K562 (cell line): ENCODE measurements around the gene TNFSF13B. TPM values are rescaled to one million over a fixed set of nuclear protein-coding genes. Genes with fewer than 3 reads are reported as not detected.
A peak's percentile ranks its signal among the peaks of the same experiment; 100 is the strongest.

Experiments
- ATAC-seq: fragments of 200-7000 bp; cut with Tn5 transposase; 3 replicates; pipeline ENCODE4 v1.9.1; 2020; ENCODE audit warnings: moderate library complexity
- BruUV-seq: library from RNA; stranded (reverse); fragments of 400-500 nt; replicated peaks from 2 replicates; lab custom pipeline; 2021; lab: Mats Ljungman, UMichigan
- CTCF ChIA-PET: fragments of 300-600 bp; formaldehyde crosslinking; extraction: SDS; loops from one replicate; lab custom pipeline; 2021; ENCODE audit warnings: low intra/inter-chr PET ratio; lab: Yijun Ruan, JAX
- POLR2A ChIA-PET: fragments of 300-600, 350-650 bp; sonication (Branson Sonifier 250); formaldehyde crosslinking; extraction: SDS; loops from one replicate; lab custom pipeline; 2021; ENCODE audit warnings: antibody characterized with exemption, inconsistent platforms; lab: Yijun Ruan, JAX
- DNase-seq, 4 experiments: peaks; one replicate each; pipeline versions ENCODE4 v3.0.0 to v3.0.0-alpha.2; 2011 to 2018; ENCODE audit warnings: low spot score in 3 of 4, mixed read lengths in 3 of 4; ENCODE audit errors: extremely low read depth in 1 of 4
- FAIRE-seq: peaks from 2 replicates; lab custom pipeline; 2011; peaks lifted over from hg19 to GRCh38; lab: Jason Lieb, UNC
- H2AFZ ChIP-seq: 2 replicates; pipeline ENCODE4 v1.6.0; 2011; ENCODE audit warnings: low read depth, low read length, control low read depth, inconsistent platforms
- H3K27ac ChIP-seq: fragments of 200-600 bp; 3 replicates; pipeline ENCODE4 v1.8.0; 2011; ENCODE audit warnings: low read depth, mild to moderate bottlenecking, control low read depth, inconsistent platforms, low read length, moderate library complexity, mixed read lengths; ENCODE audit errors: extremely low read depth
- H3K27me3 ChIP-seq, 2 experiments: fragments of 300-600 bp in 1 of 2; 2 replicates in 1 of 2; 3 replicates in 1 of 2; pipeline versions ENCODE4 v1.6.0 to v1.8.0; 2011; ENCODE audit warnings: inconsistent platforms in 2 of 2, low read length in 2 of 2, mild to moderate bottlenecking in 1 of 2, mixed read lengths in 1 of 2, moderate library complexity in 1 of 2; ENCODE audit not compliant: control insufficient read depth in 2 of 2, insufficient read depth in 2 of 2
- H3K36me3 ChIP-seq: fragments of 300-600 bp; 3 replicates; pipeline ENCODE4 v1.8.0; 2011; ENCODE audit warnings: mild to moderate bottlenecking, low read length, inconsistent platforms; ENCODE audit not compliant: control insufficient read depth, insufficient read depth
- H3K4me1 ChIP-seq, 2 experiments: fragments of 200-600 bp in 1 of 2; replicated peaks in 1 of 2; 2 replicates in 1 of 2; 3 replicates in 1 of 2; pipeline versions ENCODE4 v1.5.1 to v1.8.0; 2011; ENCODE audit warnings: inconsistent platforms in 2 of 2, low read length in 2 of 2, mild to moderate bottlenecking in 1 of 2, mixed read lengths in 1 of 2, moderate library complexity in 1 of 2; ENCODE audit not compliant: control insufficient read depth in 2 of 2, insufficient read depth in 2 of 2
- H3K4me2 ChIP-seq: 2 replicates; pipeline ENCODE4 v1.6.1; 2011; ENCODE audit warnings: low read length, control low read depth, inconsistent platforms, mixed read lengths; ENCODE audit not compliant: insufficient read depth
- H3K4me3 ChIP-seq: fragments of 200-600 bp; sonication (generic), shearing (Covaris generic); 2 replicates; pipeline ENCODE4 v1.5.1; 2016; ENCODE audit warnings: control low read depth, inconsistent platforms
- H3K79me2 ChIP-seq: fragments of 200-600 bp; 3 replicates; pipeline ENCODE4 v1.8.0; 2011; ENCODE audit warnings: low read length, inconsistent platforms; ENCODE audit not compliant: control insufficient read depth, insufficient read depth
- H3K9ac ChIP-seq, 2 experiments: 2 replicates each; pipeline versions ENCODE4 v1.6.0 to v1.6.1; 2011; ENCODE audit warnings: low read depth in 2 of 2, low read length in 2 of 2, control low read depth in 1 of 2, inconsistent platforms in 1 of 2, mild to moderate bottlenecking in 1 of 2, mixed read lengths in 1 of 2; ENCODE audit not compliant: insufficient read depth in 1 of 2
- H3K9me1 ChIP-seq: one replicate; pipeline ENCODE4 v1.6.0; 2011; ENCODE audit warnings: inconsistent platforms, mild to moderate bottlenecking, low read length, moderate library complexity; ENCODE audit not compliant: control insufficient read depth, insufficient read depth
- H3K9me3 ChIP-seq: replicated peaks from 2 replicates; pipeline ENCODE4 v1.5.1; 2011; ENCODE audit warnings: low read depth, low read length, inconsistent platforms; ENCODE audit not compliant: control insufficient read depth, insufficient read depth
- H4K20me1 ChIP-seq: replicated peaks from 2 replicates; pipeline ENCODE4 v1.6.1; 2011; ENCODE audit warnings: low read length, inconsistent platforms, mixed read lengths; ENCODE audit not compliant: control insufficient read depth, insufficient read depth
- CEBPG ChIP-seq, 3 experiments: fragments of 200-800 bp in 1 of 3; sonication (Bioruptor generic) in 1 of 3; sonication (generic) in 1 of 3; formaldehyde crosslinking in 1 of 3; IDR thresholded peaks in 2 of 3; conservative IDR thresholded peaks in 1 of 3; 2 replicates each; pipeline versions ENCODE4 v1.6.1 to v1.8.0; 2016 to 2022; ENCODE audit warnings: missing compliant biosample characterization in 2 of 3, missing genetic modification characterization in 2 of 3, mild to moderate bottlenecking in 1 of 3, missing genetic modification reagents in 1 of 3
- CHD2 ChIP-seq: IDR thresholded peaks from 2 replicates; pipeline ENCODE4 v1.6.1; 2011; ENCODE audit warnings: low read depth, low read length
- DEAF1 ChIP-seq: fragments of 450-650 bp; formaldehyde crosslinking; IDR thresholded peaks from 2 replicates; pipeline ENCODE4 v1.4.0; 2020; ENCODE audit warnings: mild to moderate bottlenecking, moderate library complexity
- DMBX1 ChIP-seq: fragments of 250-450 bp; sonication (Bioruptor Pico); IDR thresholded peaks from 2 replicates; pipeline ENCODE4 v1.8.0; 2022; ENCODE audit warnings: inconsistent platforms, mild to moderate bottlenecking, moderate library complexity, borderline replicate concordance
- ILK ChIP-seq: fragments of 450-650 bp; IDR thresholded peaks from 2 replicates; pipeline ENCODE4 v1.6.1; 2016; ENCODE audit warnings: missing genetic modification characterization, low read depth, mild to moderate bottlenecking, missing compliant biosample characterization, moderate library complexity, borderline replicate concordance
- IRF2 ChIP-seq: sonication (generic); formaldehyde crosslinking; IDR thresholded peaks from 2 replicates; pipeline ENCODE4 v1.8.1; 2022; ENCODE audit warnings: mild to moderate bottlenecking, missing genetic modification reagents
- KDM5B ChIP-seq: fragments of 200-600 bp; sonication (generic); IDR thresholded peaks from 2 replicates; pipeline ENCODE4 v1.6.1; 2012; ENCODE audit warnings: low read depth, mild to moderate bottlenecking, moderate library complexity, low read length, control low read depth, inconsistent platforms; ENCODE audit not compliant: insufficient replicate concordance
- MBD2 ChIP-seq: sonication (generic); IDR thresholded peaks from 2 replicates; pipeline ENCODE4 v1.6.1; 2016; ENCODE audit warnings: low read depth, borderline replicate concordance
- MEIS2 ChIP-seq: fragments of 450-650 bp; IDR thresholded peaks from 2 replicates; pipeline ENCODE4 v1.6.1; 2014; ENCODE audit warnings: mild to moderate bottlenecking; ENCODE audit not compliant: partially characterized antibody
- NEUROD1 ChIP-seq: fragments of 150-350 bp; IDR thresholded peaks from 2 replicates; pipeline ENCODE4 v1.6.1; 2014; ENCODE audit warnings: borderline replicate concordance, low read length, low read depth; ENCODE audit not compliant: partially characterized antibody
- PTRF ChIP-seq: fragments of 450-650 bp; IDR thresholded peaks from 2 replicates; pipeline ENCODE4 v1.6.1; 2016; ENCODE audit warnings: mild to moderate bottlenecking, missing genetic modification characterization, missing compliant biosample characterization
- TEAD1 ChIP-seq, 2 experiments: fragments of 450-650 bp in 1 of 2; sonication (generic) in 1 of 2; formaldehyde crosslinking; IDR thresholded peaks; 2 replicates each; pipeline versions ENCODE4 v1.4.0 to v1.8.0; 2020 to 2022; ENCODE audit warnings: mild to moderate bottlenecking in 2 of 2, missing genetic modification reagents in 1 of 2
- ZNF143 ChIP-seq: sonication (generic); formaldehyde crosslinking; IDR thresholded peaks from 2 replicates; pipeline ENCODE4 v1.9.0; 2022; ENCODE audit warnings: mild to moderate bottlenecking, missing genetic modification reagents
- ZNF316 ChIP-seq: fragments of 450-650 bp; IDR thresholded peaks from 2 replicates; pipeline ENCODE4 v1.6.1; 2016
- ZNF583 ChIP-seq: fragments of 250-450 bp; sonication (Bioruptor Pico); IDR thresholded peaks from 2 replicates; pipeline ENCODE4 v1.4.0; 2020
- WGBS: fragments of 100-300 bp; shearing (Covaris generic); methylation state at CpG from one replicate; pipeline ENCODE4 v1.1.6; 2016; ENCODE audit warnings: low coverage, mixed read lengths; ENCODE audit not compliant: insufficient coverage; ENCODE audit errors: missing lambda C conversion rate; 5-methylcytosine and 5-hydroxymethylcytosine counted together
- in situ Hi-C: fragments of 300-500 bp; cut with MboI; formaldehyde crosslinking; loops from 4 replicates; pipeline ENCODE4 v1.15.0; 2018; ENCODE audit warnings: inconsistent platforms, mixed read lengths
- intact Hi-C: fragments of 100-400 bp; cut with micrococcal nuclease; formaldehyde crosslinking; loops from 2 replicates; pipeline ENCODE4 v1.14.2; 2022
- polyA plus RNA-seq, 8 experiments: library from polyadenylated mRNA; depleted of rRNA in 4 of 8; stranded (reverse) in 5 of 8; unstranded in 3 of 8; fragments of >200 nt; fragmentation: Nextera tagmentation in 2 of 8; fragmentation: Illumina TruSeq in 1 of 8; extraction: Ambion mirVana in 2 of 8; extraction: Trizol in 1 of 8; gene quantifications; 2 replicates each; pipeline versions ENCODE4 v1.2.1 to v1.2.3, GENCODE V29; 2011 to 2014; ENCODE audit warnings: inconsistent platforms in 1 of 8, missing spikeins in 1 of 8
- total RNA-seq, 7 experiments: library from RNA; depleted of rRNA in 6 of 7; stranded (reverse); fragments of >200 nt in 6 of 7; fragmentation: Illumina TruSeq in 2 of 7; extraction: Trizol in 2 of 7; gene quantifications; 2 replicates each; pipeline versions ENCODE4 v1.2.1 to v1.2.3, GENCODE V29; 2011 to 2021; ENCODE audit warnings: low replicate concordance in 1 of 7
- TF ChIP-seq, protein P1 (sequence below): fragments of 250-450 bp; sonication (Bioruptor Pico); IDR thresholded peaks from 2 replicates; pipeline ENCODE4 v1.5.0; 2021; ENCODE audit warnings: mild to moderate bottlenecking, moderate library complexity

The TNFSF13B gene
- total and polyA plus RNA-seq, 9 of the 15 experiments (the other 6 are each of a cell fraction or from before 2014, with no cell fraction given) = 1.1 to 2.1 (median 1.5) TPM

- H4K20me1 ChIP-seq = no peaks in the 10 kb centered on the region
- 25% methylated on average over 5 of the region's 6 CpGs for WGBS
- H3K4me3 ChIP-seq = no peak overlapping the region
- in situ Hi-C loops (no loop called here), intact Hi-C loops (no loop called here)
- no peaks in the 10 kb centered on the region for H3K9me1 ChIP-seq
- DNase-seq (no peak), FAIRE-seq (no peak), ATAC-seq (no peak)
- H3K9ac ChIP-seq = no peak overlapping the region
- BruUV-seq = no TSS peak
- no peak for TF ChIP-seq ZNF316
- TF ChIP-seq ZNF583 = no peak
- TF ChIP-seq KDM5B = no peak
- no peak for TF ChIP-seq ILK
- no peak for TF ChIP-seq MEIS2
- TF ChIP-seq CEBPG (CRISPR knock-in tag; IDR thresholded peaks at IDR 0.05) = no peak
- no peak for TF ChIP-seq CEBPG (tag; conservative IDR thresholded peaks at IDR 0.05 in 1 of 2, IDR thresholded peaks at IDR 0.05 in 1 of 2)
- TF ChIP-seq, protein P1, sequence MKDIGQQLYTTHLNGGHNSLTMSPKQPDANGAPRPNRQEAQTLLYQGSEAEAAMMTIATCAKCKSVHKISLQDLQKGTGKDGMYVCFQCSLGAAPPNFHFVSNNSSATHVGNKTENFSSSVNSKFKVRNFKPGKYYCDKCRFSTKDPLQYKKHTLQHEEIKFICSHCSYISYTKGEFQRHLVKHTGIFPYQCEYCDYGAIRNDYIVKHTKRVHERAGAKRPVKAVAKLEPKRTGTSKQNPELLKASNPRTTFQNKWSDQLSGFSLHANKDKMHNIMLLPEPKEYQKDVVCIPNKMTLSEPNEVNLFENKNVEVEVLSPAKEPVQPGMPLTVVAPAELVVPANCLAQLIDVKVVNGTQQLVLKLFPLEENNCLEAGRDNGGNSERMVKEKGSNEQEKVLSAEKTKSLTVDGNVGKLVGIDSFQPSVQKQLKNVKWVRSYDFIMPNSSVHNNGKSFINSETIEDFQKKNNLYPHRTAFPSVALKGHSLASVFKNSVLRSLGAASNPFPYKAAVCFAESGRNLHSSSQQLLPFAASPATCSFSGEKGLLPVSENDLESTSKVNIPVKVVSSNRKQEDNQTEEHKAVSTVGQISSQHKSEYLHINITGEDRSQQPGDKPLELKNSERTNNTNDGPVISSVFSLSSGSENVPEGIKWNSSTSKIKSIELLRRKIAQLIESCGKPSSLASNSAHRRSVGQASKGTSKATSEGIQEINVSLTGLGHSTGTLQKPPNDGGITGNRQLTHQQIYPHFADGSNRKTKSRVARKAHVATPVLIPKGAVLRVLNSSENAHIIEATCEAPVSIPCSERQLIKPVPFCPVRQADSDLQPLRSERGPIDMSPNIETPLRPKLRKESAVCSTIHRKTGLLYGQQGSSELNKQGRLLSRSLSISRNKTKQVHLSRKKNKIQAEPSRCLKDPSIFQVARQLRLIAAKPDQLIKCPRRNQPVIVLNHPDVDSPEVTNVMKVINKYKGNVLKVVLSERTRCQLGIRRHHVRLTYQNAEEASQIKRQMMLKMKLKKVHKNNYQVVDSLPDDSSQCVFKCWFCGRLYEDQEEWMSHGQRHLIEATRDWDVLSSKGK (CRISPR knock-in tag) = no peak
- no peak for TF ChIP-seq NEUROD1
- no peak for TF ChIP-seq DMBX1 (CRISPR knock-in tag)
- no peak for TF ChIP-seq CHD2
- no peak for TF ChIP-seq IRF2 (CRISPR knock-in tag)
- TF ChIP-seq ZNF143 = no peak
- TF ChIP-seq MBD2 = no peak
- TF ChIP-seq DEAF1 (CRISPR knock-in tag) = no peak
- no peak for TF ChIP-seq TEAD1 (CRISPR knock-in tag; IDR thresholded peaks at IDR 0.05)
- TF ChIP-seq PTRF (tag) = no peak
- no peak overlapping the region for H3K4me2 ChIP-seq
- H3K9me3 ChIP-seq = no peaks in the 10 kb centered on the region
- H3K27ac ChIP-seq = no peak overlapping the region
- CTCF ChIA-PET = interaction anchor here (0.6 kb wide), 1 partner anchor 219 kb away, joined by 3 read pairs; no protein-coding TSS in a partner anchor
- H3K27me3 ChIP-seq = no peaks in the 10 kb centered on the region
- H3K4me1 ChIP-seq = no peaks in the 10 kb centered on the region
- no peaks in the 10 kb centered on the region for H3K36me3 ChIP-seq
- peak overlapping the region; percentile 29; the same call in 1 of the 2 replicates for H2AFZ ChIP-seq
- POLR2A ChIA-PET = no interaction called here
- no peaks in the 10 kb centered on the region for H3K79me2 ChIP-seq
Observed at GRCh38 chr13:108288741-108289140, 19.2 kb downstream of the TNFSF13B start.
